Hypothalamus (tissue), 51 donors: ENCODE data around the gene INPP5A.
"Not testable (repeated sequence)": the region's sequence is repeated elsewhere in the genome, so short reads cannot be mapped to it uniquely, and the experiment has no call there.

Experiments
- DNase-seq, 51 donors: peaks; one replicate each; lab custom pipeline; 2025; lab: John Stamatoyannopoulos, UW

Gene INPP5A

DNA sequence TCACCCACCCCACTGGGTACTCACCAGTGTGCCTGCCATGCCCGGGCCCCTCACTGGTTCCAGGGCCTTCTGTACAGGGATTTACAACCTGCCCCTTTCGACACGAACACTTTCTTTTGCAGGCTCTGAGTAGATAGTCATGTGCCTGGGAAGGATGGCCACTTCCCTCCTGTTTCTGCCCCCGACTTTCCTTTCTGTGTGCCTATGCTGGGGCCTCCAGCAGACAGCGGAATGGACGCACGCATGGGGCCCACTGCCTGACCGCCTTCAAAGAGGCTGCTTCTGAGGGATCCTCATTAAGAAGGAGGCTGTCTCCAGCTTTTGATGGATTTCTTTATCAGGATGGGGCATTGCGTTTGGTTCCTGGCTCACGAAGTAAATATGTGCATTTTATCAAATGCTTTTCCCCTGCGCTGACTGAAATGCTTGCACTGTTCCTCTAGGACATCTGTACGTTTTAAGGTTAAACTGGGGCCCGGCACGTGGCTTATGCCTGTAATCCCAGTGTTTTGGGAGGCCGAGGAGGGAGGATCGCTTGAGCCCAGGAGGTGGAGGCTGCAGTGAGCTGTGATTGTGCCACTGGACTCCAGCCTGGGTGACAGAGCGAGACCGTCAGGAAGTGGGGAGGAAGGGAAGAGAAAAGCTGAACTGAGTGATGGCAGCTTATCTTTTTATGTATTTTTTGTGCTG is 277.7 kb downstream of the INPP5A start:
- DNase-seq: no peak

DNA sequence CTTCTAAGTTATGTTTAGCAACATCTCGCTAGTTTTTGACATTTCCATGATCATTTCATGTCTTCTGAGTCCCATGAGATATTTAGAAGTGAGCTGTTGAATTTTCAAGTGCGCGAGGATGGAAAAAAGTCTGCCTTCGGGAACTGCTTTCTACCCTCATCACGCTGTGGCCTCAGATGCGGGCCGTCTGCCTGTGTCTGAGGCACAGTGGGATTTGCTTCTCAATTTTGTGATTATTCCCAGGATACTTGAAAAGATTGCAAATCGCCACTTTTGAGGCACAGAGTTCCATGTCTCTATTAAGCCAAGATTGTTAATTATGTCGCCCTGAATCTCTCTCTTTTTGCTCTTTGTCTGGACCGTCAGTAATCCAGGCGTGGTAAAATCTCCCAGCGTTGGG is 279.1 kb downstream of the INPP5A start:
- DNase-seq: no peak

DNA sequence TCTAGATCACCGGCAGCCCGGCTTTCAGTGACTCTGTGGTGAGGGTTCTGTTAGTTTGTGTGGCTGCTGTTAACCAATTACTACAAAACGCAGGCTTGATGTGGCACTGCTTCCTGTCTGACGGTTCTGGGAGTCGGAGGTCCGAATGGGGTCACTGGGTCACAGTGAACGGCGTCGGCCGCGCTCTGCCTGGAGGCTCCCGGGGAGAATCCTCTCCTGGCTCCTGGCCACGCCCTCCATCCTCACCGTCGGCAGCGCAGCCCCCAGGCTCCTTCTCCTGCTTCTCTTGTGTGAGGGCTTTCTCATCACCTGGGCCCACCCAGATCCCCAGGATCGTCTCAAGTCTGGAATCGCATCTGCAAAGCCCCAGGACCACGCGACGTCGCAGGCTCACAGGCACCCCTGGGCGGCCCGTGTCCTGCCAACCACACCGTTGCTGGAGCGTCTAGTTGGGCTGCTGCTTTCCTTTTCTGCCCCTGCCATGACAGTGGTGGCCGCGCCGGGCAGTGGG is 280.2 kb downstream of the INPP5A start:
- DNase-seq: no peak

DNA sequence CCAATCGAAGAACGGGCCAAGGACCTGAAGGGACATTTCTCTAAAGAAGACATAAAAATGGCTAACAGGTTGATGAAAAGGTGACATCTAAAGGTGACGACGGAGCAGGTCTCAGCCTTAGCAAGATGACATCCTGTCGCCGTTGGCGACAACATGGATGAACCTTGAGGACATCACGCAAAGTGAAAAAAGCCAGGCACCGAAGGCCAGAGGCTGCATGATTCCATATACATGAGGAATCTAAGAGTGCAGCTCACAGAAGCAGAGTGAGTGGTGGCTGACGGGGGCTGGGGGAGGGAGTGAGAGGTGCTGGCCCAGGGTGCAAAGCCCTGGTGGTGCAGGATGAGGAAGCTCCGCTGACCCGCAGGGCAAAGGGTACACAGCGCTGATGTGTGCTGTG is 282.5 kb downstream of the INPP5A start:
- DNase-seq: no peak

DNA sequence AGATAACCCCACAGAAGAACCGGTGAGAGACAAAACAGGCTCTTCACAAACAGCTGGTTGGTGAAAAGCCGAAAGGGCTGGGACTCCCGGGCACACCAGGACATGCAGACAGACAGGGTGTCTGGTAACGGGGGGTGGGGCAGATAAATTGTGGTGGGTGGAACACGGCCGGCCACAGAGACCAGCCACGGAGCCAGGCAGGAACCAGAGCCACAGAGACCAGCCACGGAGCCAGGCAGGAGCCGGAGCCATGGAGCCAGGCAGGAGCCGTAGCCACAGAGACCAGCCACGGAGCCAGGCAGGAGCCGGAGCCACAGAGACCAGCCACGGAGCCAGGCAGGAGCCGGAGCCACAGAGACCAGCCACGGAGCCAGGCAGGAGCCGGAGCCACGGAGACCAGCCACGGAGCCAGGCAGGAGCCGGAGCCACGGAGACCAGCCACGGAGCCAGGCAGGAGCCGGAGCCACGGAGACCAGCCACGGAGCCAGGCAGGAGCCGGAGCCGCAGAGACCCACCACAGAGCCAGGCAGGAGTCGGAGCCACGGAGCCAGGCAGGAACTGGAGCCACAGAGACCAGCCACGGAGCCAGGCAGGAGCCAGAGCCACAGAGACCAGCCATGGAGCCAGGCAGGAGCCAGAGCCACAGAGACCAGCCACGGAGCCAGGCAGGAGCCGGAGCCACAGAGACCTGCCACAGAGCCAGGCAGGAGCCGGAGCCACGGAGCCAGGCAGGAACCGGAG is 288.4 kb downstream of the INPP5A start:
- not testable (repeated sequence) for DNase-seq

DNA sequence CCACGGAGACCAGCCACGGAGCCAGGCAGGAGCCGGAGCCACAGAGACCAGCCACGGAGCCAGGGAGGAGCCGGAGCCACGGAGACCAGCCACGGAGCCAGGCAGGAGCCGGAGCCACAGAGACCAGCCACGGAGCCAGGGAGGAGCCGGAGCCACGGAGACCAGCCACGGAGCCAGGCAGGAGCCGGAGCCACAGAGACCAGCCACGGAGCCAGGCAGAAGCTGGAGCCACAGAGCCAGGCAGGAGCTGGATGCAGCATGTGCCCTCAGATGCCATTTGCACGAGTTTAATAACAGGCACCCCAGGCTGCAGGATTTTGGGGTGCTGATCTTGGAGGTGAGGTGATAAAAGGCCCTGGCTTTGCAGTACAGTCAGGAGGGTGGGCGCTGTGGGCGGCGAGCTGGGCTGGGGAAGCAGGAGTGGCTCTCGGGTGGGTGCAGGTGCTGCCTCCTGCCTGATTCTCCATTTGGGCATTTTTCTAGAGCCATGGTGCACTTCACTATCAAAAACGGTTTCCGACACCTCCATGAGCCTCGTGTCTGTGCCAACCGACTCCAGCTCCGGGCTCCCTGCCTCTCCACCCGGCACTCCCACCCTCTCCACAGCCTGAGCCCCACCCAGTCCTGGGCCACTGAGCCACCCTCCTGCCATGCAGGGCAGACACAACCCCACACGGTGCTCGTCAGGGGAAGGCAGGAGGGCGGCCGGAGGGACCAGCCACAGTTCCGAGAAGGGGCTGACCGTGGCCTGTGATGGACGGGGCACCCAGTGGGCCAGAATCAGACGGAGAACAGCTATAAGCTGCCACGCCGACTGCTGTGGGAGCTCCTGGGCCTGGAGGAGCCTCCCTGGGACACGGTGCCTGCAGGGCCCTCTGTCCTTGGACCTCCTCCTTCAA is 289.2 kb downstream of the INPP5A start:
- DNase-seq: no peak

DNA sequence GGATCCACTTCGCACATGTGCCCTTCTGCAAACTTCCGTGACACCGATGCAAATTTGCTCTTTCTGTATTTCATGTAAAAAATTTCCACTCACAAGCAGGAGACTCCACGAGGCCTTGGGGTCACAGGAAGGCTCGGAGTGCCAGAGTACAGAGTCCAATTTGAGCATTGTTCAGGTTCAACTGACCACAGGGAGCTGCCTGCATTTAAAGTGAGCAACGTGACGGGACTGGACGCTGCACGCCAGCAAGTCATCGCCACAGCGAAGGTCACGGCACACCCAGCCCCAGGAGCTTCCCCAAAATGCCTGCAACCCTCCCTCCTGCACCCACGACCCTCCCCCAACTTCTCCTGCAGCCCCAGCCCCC is 289.8 kb downstream of the INPP5A start:
- DNase-seq: no peak

DNA sequence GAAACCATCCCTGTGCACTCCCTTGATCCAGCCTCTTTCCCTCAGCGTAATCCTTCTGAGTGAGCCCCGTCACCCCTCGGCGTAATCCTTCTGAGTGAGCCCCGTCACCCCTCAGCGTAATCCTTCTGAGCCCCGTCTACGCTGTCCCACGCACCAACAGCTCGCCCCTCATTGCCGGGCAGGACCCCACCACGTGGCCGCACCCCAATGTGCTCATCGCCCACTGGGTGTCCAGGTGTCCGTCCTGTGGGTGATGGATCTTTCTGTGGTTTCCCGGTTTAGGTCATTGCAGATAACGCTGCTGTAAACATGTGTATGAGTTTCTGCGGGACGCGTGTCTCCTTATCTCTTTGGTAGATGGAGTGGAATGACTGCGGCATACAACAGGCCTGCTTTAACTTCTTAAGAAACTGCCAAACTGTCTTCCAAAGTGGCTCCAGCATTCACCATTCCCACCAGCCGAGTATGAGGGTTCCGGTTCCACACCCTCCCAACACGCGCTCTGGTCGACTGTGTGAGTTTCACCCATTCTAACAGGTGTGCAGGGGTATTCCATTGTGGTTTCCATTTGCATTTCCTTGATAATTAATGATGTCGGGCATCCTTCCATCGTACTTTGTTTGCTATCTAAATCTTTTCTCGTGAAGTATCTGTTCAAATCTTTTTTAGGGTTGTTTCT is 290.4 kb downstream of the INPP5A start:
- DNase-seq: no peak

DNA sequence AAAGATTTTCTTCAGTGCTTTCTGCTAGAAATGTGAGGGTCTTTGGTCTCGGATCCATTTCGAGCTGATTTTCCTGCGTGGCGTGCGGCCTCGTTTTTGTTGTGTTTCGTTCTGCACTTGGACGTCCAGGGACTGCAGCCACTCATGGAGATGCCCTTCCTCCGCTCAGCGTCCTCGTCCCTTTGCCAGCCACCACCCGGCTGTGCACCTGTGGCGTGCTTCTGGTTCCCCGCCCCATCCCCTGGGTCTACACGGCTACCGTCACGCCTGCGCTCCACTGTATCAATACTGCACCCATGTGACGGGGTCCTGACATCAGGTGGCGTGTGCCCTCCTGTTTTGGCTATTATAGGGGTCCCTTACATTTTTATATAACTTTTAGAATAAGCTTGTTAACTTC is 291.1 kb downstream of the INPP5A start:
- DNase-seq: no peak

DNA sequence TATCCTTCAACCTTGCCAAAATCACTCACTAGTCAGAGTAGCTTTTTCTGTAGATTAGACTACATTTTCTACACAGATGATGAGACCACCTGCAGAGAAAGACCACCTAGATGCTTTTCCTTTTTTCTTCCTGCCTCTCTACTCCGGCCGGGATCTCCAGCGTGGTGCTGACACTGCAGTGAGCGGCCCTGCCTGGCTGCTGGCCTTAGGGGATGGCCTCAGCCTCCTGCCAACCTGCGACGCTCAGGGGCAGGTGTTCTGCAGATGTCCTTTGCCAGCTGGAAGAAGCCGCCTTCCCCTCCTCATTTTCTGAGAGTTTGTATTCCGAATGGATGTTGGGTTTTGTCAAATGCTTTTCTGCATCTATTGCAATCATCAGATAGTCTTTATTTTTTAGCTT is 291.8 kb downstream of the INPP5A start:
- no peak for DNase-seq

DNA sequence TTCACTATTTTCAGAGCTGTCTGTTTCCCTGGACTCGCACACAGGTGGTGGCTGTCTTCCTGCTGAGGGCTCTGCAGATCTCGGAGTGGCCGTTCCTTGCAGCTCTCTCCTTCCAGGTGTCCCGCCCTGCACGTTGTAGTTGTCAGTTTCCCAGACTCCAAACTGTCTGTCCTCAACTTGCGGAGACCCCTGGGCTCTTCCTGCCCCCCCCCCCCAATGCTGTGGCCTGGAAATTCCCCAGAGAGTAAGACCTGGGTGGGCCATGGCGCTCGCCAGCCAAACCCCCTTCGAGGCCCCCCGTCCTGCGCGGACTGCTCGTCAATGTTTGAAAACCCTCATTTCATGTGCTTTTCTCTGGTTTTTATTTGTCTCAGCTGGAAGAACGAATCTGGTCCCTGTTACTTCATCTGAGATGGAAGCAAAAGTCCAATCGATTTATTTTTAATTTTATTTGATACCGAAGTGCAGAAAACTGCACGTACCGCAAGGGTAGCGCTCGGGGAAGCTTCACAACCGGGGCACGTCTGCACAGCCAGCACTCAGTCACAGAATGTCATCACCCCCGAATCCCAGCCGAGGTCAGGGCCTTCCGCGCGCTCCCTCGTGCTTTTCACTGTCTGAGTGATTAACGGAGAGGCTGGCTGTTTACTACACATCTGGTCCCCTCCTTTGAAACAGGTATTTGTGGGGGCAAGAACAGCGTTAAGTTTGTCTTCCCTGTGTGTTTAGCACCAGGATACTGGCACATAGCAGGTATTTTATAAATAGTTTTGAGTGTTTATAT is 294.8 kb downstream of the INPP5A start:
- no peak for DNase-seq
